ENCODE data around the gene COL25A1.
A peak's percentile ranks its signal among the peaks of the same experiment; 100 is the strongest.

Gene COL25A1

DNA sequence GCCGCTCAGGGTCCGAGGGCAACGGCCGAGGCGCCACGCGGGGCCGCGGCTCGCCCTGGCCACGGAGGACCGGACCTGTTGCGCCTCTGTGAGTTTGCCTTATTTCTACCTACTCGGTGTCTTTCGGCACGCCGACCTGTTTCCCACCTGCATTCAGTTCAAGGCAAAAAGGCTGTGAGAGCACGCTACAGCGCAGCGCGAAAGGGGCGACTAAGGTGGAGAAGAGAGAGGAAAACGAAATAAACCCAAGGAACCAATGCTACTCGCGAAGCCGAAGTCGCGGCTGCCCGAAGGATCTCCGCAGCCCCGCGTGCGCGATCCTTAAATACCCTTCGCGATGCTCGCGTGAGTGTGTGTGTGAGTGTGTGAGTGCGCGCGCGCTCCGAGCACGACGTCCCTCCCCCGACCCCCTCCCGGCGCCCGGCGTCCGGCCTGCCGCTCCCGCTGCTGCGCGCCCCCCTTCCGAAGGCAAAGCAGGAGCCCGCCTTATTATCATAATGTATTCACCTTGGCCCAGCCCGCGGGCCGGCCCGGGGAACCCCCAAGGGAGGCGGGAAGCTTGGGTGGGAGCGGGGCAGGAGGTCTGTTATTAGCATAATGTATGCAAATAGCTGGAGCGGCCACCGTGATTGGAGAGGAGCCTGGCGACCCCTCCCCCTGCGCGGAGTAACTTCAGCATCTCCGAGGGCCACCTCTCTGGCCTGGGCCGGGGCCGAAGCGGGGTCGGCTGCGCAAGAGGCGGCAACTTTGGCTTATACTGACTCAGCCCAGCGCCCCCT is at the start of gene COL25A1:
TSS of gene COL25A1 (minus strand) at position 298 of the 779 bp plus-strand sequence.
- TF ChIP-seq, protein P1, sequence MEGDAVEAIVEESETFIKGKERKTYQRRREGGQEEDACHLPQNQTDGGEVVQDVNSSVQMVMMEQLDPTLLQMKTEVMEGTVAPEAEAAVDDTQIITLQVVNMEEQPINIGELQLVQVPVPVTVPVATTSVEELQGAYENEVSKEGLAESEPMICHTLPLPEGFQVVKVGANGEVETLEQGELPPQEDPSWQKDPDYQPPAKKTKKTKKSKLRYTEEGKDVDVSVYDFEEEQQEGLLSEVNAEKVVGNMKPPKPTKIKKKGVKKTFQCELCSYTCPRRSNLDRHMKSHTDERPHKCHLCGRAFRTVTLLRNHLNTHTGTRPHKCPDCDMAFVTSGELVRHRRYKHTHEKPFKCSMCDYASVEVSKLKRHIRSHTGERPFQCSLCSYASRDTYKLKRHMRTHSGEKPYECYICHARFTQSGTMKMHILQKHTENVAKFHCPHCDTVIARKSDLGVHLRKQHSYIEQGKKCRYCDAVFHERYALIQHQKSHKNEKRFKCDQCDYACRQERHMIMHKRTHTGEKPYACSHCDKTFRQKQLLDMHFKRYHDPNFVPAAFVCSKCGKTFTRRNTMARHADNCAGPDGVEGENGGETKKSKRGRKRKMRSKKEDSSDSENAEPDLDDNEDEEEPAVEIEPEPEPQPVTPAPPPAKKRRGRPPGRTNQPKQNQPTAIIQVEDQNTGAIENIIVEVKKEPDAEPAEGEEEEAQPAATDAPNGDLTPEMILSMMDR (conservative IDR thresholded peaks at IDR 0.05): no peak
- TF ChIP-seq ZFX (IDR thresholded peaks at IDR 0.05): no peak
- no peak within 1 kb of the TSS for H3K27ac ChIP-seq

DNA sequence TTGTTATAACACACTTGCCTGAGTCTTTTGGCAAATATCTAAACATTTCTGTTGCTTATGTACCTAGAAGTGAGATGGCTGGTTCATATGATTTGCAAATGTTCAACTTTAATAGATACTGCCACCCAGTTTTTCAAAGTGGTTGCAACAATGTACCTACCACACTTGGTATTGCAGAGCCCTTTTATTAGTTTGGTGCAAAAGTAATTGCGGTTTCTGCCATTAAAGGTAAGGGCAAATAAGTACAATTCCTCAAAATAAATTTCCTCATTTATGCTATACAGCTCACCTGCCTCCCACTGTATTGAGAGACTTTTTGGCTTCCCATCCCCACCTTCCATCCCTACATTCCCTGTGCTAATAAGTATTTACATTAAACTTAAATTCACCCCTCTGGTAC is 47.7 kb upstream of the COL25A1 start:
- TF ChIP-seq ZFX (IDR thresholded peaks at IDR 0.05): no peak
- TF ChIP-seq, protein P1 (conservative IDR thresholded peaks at IDR 0.05): no peak
- no peak overlapping the region for H3K27ac ChIP-seq

DNA sequence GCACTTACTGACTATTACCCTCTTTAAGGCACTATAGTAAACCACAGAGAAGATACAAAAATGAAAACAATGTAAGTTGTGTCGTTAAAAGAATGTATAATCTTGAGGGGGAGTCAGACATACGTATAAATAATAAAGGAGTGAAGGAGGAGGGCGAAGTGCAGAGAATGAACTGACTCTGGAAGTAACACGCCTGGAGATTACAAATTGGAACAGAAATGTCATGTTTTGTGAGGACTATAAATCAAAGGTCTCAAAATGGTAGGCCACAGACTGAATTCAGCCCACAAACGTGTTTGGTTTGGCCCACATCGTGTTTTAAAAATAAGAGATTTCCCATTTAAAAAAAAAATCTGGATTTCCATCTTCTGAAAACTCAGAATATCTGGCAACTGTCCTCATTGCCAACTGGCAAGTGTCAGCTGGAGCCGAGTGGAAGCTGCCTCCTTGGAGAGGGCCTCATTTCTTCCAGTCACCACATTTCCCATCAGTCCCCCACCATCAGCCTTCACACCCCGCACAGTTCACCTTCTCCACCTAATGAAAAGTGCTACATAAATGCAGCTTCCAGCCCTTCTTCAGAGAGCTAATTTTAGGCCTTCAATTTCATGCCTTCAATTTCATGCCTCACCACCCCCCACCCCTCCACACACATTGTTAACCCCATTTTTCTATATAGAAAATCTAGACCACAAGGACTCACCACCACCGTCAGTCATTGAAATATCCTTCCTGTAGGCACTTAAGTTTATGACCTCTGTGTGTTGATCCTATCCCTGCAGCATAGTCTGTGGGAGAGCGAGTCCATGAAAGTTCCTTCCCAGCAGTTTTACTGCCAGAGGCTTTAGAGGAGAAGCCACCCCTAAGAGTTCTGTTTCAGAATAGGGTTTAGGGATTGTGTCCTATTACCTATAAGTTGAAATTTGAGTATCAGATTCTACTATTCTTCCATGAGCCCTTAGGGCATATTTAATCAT is 32.0 kb upstream of the COL25A1 start:
- H3K27ac ChIP-seq: no peak overlapping the region
- no peak for TF ChIP-seq ZFX (IDR thresholded peaks at IDR 0.05)
- TF ChIP-seq, protein P1 (conservative IDR thresholded peaks at IDR 0.05): no peak

DNA sequence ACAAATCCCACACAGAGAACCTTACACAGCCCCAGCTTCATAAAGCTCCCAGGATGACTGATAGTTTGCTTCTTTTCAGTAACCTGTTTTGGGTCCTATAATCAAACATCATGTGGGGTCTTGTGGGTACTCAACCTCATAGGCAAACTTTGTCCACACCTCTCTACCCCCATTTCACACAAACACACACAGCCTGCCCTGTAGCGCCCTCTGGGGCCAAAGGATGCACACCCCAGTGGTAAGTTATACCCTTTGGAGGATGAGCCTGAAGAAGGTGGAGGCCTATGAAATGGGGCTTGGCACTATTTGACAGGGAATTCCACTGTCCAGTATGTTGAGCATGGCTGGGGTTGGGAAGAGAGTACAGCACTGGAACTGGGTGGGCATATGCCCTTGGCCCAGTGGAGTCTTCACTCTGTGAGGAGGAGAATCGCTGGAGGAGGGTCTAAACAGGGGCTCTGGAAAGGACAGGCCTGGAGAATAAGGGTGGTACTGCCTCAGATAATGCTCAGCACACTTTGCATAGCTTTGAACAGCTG is 30.5 kb upstream of the COL25A1 start:
- TF ChIP-seq, protein P1 (conservative IDR thresholded peaks at IDR 0.05): peak; percentile 17
- no peak for TF ChIP-seq ZFX (IDR thresholded peaks at IDR 0.05)
- no peak overlapping the region for H3K27ac ChIP-seq

DNA sequence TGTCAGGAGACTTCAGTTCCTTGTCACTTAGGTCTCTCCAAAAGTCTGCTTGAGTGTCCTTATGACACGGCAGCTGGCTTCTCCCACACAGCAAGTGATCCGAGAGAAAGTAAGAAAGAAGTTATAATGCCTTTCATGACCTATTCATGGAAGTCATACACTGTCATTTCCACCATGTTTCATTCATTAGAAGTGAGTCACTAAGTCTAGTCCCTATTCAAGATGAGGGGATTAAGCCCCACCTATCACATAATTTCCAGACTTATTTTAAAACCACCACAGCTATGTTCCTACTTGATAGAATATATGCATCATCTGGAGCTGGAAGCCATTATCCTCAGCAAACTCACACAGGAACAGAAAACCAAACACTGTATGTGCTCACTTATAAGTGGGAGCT is 25.2 kb upstream of the COL25A1 start:
- H3K27ac ChIP-seq: no peak overlapping the region
- no peak for TF ChIP-seq ZFX (IDR thresholded peaks at IDR 0.05)
- TF ChIP-seq, protein P1 (conservative IDR thresholded peaks at IDR 0.05): no peak

DNA sequence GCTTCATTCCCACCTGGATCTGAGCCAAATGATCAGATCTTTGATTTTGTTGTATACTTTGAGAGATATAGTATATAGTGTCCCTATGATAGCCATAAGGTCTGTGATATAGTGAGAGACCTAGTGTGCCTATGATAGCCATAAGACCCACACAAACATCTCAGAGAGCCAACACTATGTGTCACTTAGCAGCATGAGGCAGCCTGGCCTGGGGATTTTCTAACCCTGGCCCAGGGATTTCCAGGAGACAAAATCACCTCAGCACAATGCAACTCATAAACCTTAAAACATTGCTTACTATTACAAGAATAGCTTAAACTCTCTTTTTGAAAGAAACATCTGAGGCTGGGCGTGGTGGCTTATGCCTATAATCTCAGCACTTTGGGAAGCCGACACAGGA is 23.2 kb upstream of the COL25A1 start:
- TF ChIP-seq, protein P1 (conservative IDR thresholded peaks at IDR 0.05): no peak
- no peak for TF ChIP-seq ZFX (IDR thresholded peaks at IDR 0.05)
- no peak overlapping the region for H3K27ac ChIP-seq
